A549 (cell line): Measurements from ENCODE around the gene CORO2B. TPM values are rescaled to one million over a fixed set of nuclear protein-coding genes. Genes with fewer than 3 reads are reported as not detected.

Experiments
- ATAC-seq, 2 experiments: fragments of 200-7000 bp in 1 of 2; fragments of >200 bp in 1 of 2; cut with Nextera tagmentation in 1 of 2; cut with Tn5 transposase in 1 of 2; 3 replicates each; pipeline versions ENCODE4 v1.8.0 to v1.9.1; 2018 to 2020; ENCODE audit warnings: mild to moderate bottlenecking in 1 of 2, moderate library complexity in 1 of 2
- CTCF ChIA-PET: fragments of 300-600 bp; sonication (Branson Sonifier 250); formaldehyde crosslinking; extraction: SDS; loops from one replicate; lab custom pipeline; 2021; ENCODE audit warnings: antibody characterized with exemption, inconsistent platforms; lab: Yijun Ruan, JAX
- POLR2A ChIA-PET: fragments of 350-600 bp; formaldehyde crosslinking; extraction: SDS; loops from one replicate; lab custom pipeline; 2021; ENCODE audit warnings: antibody characterized with exemption, inconsistent platforms; lab: Yijun Ruan, JAX
- DNase-seq, 2 experiments: peaks; one replicate each; pipeline versions ENCODE4 v3.0.0 to v3.0.0-alpha.2; 2011 to 2016; ENCODE audit warnings: low read depth in 1 of 2, low spot score in 1 of 2
- FAIRE-seq: peaks from 2 replicates; lab custom pipeline; 2011; peaks lifted over from hg19 to GRCh38; lab: Jason Lieb, UNC
- H3K27ac ChIP-seq, 2 experiments: fragments of >200 bp; sonication (Bioruptor Twin); formaldehyde crosslinking; 3 replicates each; pipeline ENCODE4 v1.5.1; 2016 to 2017
- H3K4me1 ChIP-seq: fragments of >200 bp; sonication (Bioruptor Twin); formaldehyde crosslinking; 3 replicates; pipeline ENCODE4 v1.6.1; 2016
- H3K4me2 ChIP-seq: fragments of >200 bp; sonication (Bioruptor Twin); formaldehyde crosslinking; 3 replicates; pipeline ENCODE4 v1.6.1; 2016
- H3K4me3 ChIP-seq: fragments of >200 bp; sonication (Bioruptor Twin); formaldehyde crosslinking; 3 replicates; pipeline ENCODE4 v1.5.1; 2016
- H3K9me3 ChIP-seq: fragments of >200 bp; sonication (Bioruptor Twin); formaldehyde crosslinking; 3 replicates; pipeline ENCODE4 v1.6.1; 2016
- CBX2 ChIP-seq: fragments of 200-600 bp; sonication (generic); IDR thresholded peaks from 2 replicates; pipeline ENCODE4 v1.6.1; 2016; ENCODE audit warnings: low read depth, mild to moderate bottlenecking, borderline replicate concordance
- CEBPB ChIP-seq, 2 experiments: fragments of >200 bp in 1 of 2; sonication (Bioruptor Twin) in 1 of 2; formaldehyde crosslinking in 1 of 2; IDR thresholded peaks; 2 replicates each; pipeline ENCODE4 v1.6.1; 2012 to 2016
- EHF ChIP-seq: fragments of 250-450 bp; sonication (Bioruptor Pico); IDR thresholded peaks from 2 replicates; pipeline ENCODE4 v1.5.0; 2020; ENCODE audit warnings: mild to moderate bottlenecking
- EHMT2 ChIP-seq: fragments of 200-600 bp; sonication (generic); IDR thresholded peaks from 2 replicates; pipeline ENCODE4 v1.6.1; 2016; ENCODE audit warnings: antibody characterized with exemption, low read depth, mild to moderate bottlenecking, moderate library complexity
- FOSB ChIP-seq: fragments of 250-450 bp; sonication (Bioruptor Pico); IDR thresholded peaks from 2 replicates; pipeline ENCODE4 v1.5.0; 2020; ENCODE audit warnings: mild to moderate bottlenecking, moderate library complexity
- FOSL2 ChIP-seq, 2 experiments: fragments of 450-650 bp in 1 of 2; fragments of >200 bp in 1 of 2; sonication (Bioruptor Twin) in 1 of 2; formaldehyde crosslinking; IDR thresholded peaks; 2 replicates each; pipeline versions ENCODE4 v1.5.0 to v1.6.1; 2016 to 2020; ENCODE audit warnings: mild to moderate bottlenecking in 1 of 2, moderate library complexity in 1 of 2
- GATA3 ChIP-seq: IDR thresholded peaks from 2 replicates; pipeline ENCODE4 v1.6.1; 2012; ENCODE audit warnings: borderline replicate concordance
- HDAC2 ChIP-seq: fragments of 200-600 bp; sonication (generic); IDR thresholded peaks from 2 replicates; pipeline ENCODE4 v1.6.1; 2016
- JUN ChIP-seq, 2 experiments: fragments of >200 bp; sonication (Bioruptor Twin); formaldehyde crosslinking; IDR thresholded peaks; 2 replicates in 1 of 2; 3 replicates in 1 of 2; pipeline ENCODE4 v1.6.1; 2016 to 2017
- KDM1A ChIP-seq: fragments of 200-600 bp; sonication (generic); IDR thresholded peaks from 2 replicates; pipeline ENCODE4 v1.6.1; 2016; ENCODE audit warnings: low read depth, mild to moderate bottlenecking
- KDM5A ChIP-seq: fragments of 200-600 bp; sonication (generic); IDR thresholded peaks from 2 replicates; pipeline ENCODE4 v1.6.1; 2016; ENCODE audit warnings: antibody characterized with exemption, mild to moderate bottlenecking
- RAD21 ChIP-seq, 2 experiments: fragments of >200 bp in 1 of 2; sonication (Bioruptor Twin) in 1 of 2; formaldehyde crosslinking in 1 of 2; IDR thresholded peaks in 1 of 2; conservative IDR thresholded peaks in 1 of 2; 2 replicates in 1 of 2; 3 replicates in 1 of 2; pipeline ENCODE4 v1.6.1; 2012 to 2018; ENCODE audit warnings: inconsistent platforms in 1 of 2
- SREBF2 ChIP-seq: fragments of 450-650 bp; IDR thresholded peaks from 2 replicates; pipeline ENCODE4 v1.6.1; 2014; ENCODE audit warnings: mild to moderate bottlenecking, moderate library complexity
- ZC3H11A ChIP-seq: fragments of 450-650 bp; IDR thresholded peaks from 2 replicates; pipeline ENCODE4 v1.6.1; 2014; ENCODE audit warnings: antibody characterized with exemption, mild to moderate bottlenecking
- ZSCAN20 ChIP-seq: fragments of 250-450 bp; sonication (Bioruptor Pico); IDR thresholded peaks from 2 replicates; pipeline ENCODE4 v1.8.0; 2022; ENCODE audit warnings: mild to moderate bottlenecking, moderate library complexity
- WGBS: methylation state at CpG from one replicate; pipeline ENCODE4 v1.1.6; 2017; ENCODE audit errors: missing lambda C conversion rate; 5-methylcytosine and 5-hydroxymethylcytosine counted together
- polyA plus RNA-seq, 4 experiments: library from polyadenylated mRNA; depleted of rRNA in 3 of 4; stranded (reverse); fragments of >200 nt; fragmentation: RNase III in 1 of 4; extraction: RNeasy Plus Mini Kit Qiagen cat#74134 plus additional on column Dnase treatment in 1 of 4; gene quantifications; 2 replicates in 3 of 4; 3 replicates in 1 of 4; pipeline ENCODE4 v1.2.3, GENCODE V29; 2011 to 2017
- TF ChIP-seq, protein P1 (sequence below): fragments of >200 bp; sonication (Bioruptor Twin); formaldehyde crosslinking; IDR thresholded peaks from 3 replicates; pipeline ENCODE4 v1.5.1; 2016
- TF ChIP-seq, protein P2 (sequence below): fragments of 150-350 bp; IDR thresholded peaks from 2 replicates; pipeline ENCODE4 v1.6.1; 2014; ENCODE audit warnings: low read depth, mild to moderate bottlenecking, low read length
- TF ChIP-seq, protein P3 (sequence below): IDR thresholded peaks from 2 replicates; pipeline ENCODE4 v1.6.1; 2012
- TF ChIP-seq, protein P4 (sequence below): fragments of >200 bp; sonication (Bioruptor Twin); formaldehyde crosslinking; IDR thresholded peaks from 2 replicates; pipeline ENCODE4 v1.6.1; 2016
- TF ChIP-seq, protein P5 (sequence below): fragments of 200-600 bp; sonication (generic); IDR thresholded peaks from 2 replicates; pipeline ENCODE4 v1.6.1; 2016; ENCODE audit warnings: antibody characterized with exemption, mild to moderate bottlenecking, moderate library complexity
- TF ChIP-seq, protein P6 (sequence below): fragments of 250-450 bp; sonication (Bioruptor Pico); IDR thresholded peaks from 2 replicates; pipeline ENCODE4 v1.5.0; 2020; ENCODE audit warnings: low read depth, mild to moderate bottlenecking, moderate library complexity

The CORO2B gene
- polyA plus RNA-seq, 2 of the 4 experiments (the other 2 are of a cell fraction) = 2.0 to 2.3 TPM

DNA sequence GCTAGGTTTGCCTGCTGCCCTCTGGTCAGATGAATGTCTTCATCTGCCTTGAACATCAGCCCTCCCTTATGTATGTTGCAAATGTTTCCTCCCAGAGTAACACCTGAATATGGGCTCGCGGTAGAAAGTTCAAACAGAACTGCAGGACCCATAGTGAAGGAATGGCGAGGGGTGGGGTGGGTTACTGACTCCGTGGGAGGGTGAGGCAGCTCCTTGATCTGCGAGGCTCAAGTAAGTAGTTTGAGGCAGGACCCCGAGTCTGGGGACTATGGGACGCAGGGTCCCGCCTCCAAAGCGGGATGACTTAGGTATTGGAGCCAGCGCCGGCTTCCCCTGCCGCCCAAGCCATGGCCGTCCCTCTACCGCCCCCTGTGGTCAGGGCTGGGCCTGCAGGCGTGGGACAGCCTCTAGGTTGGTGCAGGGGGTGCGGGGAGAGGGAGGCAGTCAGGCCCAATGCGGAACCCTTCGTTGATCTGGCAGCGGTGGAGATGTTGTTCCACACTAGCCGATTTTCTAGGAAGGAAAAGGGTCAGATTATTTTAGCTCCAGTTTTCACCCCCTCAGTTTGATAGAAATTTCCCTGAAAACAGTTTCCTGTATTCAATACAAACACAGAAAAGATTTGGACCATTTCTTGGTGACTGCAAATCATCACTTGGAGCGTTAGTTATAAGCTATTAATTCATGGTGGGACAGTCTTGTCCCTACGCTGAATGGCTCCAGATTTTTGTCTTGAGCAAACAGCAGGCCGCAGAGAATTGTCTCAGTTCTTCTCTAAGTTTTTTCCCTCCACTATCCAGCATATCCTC lies 72.3 kb downstream of the CORO2B start (continued):
- TF ChIP-seq, protein P1, sequence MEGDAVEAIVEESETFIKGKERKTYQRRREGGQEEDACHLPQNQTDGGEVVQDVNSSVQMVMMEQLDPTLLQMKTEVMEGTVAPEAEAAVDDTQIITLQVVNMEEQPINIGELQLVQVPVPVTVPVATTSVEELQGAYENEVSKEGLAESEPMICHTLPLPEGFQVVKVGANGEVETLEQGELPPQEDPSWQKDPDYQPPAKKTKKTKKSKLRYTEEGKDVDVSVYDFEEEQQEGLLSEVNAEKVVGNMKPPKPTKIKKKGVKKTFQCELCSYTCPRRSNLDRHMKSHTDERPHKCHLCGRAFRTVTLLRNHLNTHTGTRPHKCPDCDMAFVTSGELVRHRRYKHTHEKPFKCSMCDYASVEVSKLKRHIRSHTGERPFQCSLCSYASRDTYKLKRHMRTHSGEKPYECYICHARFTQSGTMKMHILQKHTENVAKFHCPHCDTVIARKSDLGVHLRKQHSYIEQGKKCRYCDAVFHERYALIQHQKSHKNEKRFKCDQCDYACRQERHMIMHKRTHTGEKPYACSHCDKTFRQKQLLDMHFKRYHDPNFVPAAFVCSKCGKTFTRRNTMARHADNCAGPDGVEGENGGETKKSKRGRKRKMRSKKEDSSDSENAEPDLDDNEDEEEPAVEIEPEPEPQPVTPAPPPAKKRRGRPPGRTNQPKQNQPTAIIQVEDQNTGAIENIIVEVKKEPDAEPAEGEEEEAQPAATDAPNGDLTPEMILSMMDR = peak; percentile 86

DNA sequence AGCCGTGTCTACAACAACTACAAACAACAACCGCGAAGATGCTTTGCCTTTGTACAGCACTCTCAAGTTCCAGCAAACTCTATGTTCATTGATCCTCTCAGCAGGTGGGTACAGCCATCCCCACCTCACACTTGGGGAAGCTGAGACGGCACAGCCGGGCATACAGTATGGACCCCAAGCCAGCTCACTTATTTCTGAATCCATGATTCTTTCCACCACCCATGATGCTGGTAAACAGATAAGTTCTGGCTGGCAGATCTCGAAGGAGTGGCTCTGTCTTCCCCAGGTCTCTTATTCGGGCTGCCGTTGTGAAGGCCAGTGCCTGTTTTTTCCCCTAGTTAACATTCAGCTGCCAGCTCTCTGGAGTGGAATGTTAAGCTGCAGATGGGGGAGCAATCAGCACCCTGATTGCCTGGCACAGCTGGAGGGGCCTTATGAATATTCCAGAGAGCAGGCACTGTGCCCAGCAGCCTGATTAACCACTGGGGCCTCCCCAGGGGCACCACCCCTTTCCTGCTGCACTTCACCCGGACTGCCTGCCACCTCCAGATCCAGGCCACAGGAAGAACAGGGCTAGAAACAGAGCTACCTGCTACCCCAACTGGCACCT lies 73.2 kb downstream of the CORO2B start:
- no peak for TF ChIP-seq KDM5A
- TF ChIP-seq, protein P2, sequence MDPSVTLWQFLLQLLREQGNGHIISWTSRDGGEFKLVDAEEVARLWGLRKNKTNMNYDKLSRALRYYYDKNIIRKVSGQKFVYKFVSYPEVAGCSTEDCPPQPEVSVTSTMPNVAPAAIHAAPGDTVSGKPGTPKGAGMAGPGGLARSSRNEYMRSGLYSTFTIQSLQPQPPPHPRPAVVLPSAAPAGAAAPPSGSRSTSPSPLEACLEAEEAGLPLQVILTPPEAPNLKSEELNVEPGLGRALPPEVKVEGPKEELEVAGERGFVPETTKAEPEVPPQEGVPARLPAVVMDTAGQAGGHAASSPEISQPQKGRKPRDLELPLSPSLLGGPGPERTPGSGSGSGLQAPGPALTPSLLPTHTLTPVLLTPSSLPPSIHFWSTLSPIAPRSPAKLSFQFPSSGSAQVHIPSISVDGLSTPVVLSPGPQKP = no peak
- no peak for TF ChIP-seq ZC3H11A
- no peak for TF ChIP-seq FOSL2 (IDR thresholded peaks at IDR 0.05)
- no peak for TF ChIP-seq FOSL2 (CRISPR knock-in tag; IDR thresholded peaks at IDR 0.05)
- no peak for TF ChIP-seq CEBPB (IDR thresholded peaks at IDR 0.05)
- TF ChIP-seq JUN (IDR thresholded peaks at IDR 0.05) = no peak
- no peak for TF ChIP-seq EHMT2
- H3K4me2 ChIP-seq = no peak overlapping the region
- no peaks in the 10 kb centered on the region for H3K9me3 ChIP-seq
- no peak overlapping the region for H3K4me3 ChIP-seq
- no peaks in the 10 kb centered on the region for H3K4me1 ChIP-seq
- WGBS = 84% methylated on average over 8 of the region's 9 CpGs
- POLR2A ChIA-PET = no interaction called here
- ATAC-seq (no peak), DNase-seq (no peak), FAIRE-seq (no peak)
- CTCF ChIA-PET = interaction anchor here (0.7 to 6.5 kb wide), 40 partner anchors 10 to 399 kb away, joined by 3 to 205 read pairs (median 6); partner anchors contain the start of gene FEM1B
- no peak overlapping the region for H3K27ac ChIP-seq

DNA sequence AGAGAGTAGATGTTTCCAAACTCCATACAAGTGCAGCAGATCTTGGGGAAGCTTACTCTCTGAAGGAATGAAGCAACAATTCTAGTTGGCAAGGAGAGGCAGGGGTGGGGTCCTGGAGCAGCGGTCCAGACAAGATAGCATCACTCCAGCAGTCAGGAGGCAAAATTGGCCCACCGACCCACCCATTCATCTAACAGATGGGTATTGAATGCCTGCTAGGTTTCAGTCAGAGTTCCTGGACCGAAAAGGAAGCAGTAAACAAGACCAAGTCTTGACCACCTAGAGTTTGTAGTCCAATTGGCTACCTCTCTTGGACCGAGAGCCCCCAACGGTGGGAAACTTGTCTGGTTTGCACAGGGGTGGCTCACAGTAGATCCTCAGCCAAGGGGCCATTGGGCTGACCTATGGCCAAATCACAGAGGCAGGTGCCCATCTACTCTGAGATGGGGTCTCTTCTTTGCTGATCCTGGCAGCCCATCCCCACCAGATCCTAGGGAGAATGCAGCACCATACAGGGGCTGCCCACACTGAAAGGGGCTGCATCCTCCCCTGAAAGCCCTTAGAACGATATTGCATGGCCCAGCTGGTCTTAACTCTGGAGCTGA lies 74.3 kb downstream of the CORO2B start:
- POLR2A ChIA-PET = no interaction called here
- Histone ChIP-seq H3K9me3 (no peaks in the 10 kb centered on the region), H3K27ac (no peak overlapping the region), H3K4me2 (no peak overlapping the region), H3K4me3 (no peak overlapping the region), H3K4me1 (no peaks in the 10 kb centered on the region)
- WGBS = 68% methylated on average over 6 of the region's 6 CpGs
- ATAC-seq = no peak
- CTCF ChIA-PET = interaction anchor here (1.1 to 6.5 kb wide), 11 partner anchors 11 to 400 kb away, joined by 3 to 205 read pairs (median 23); no protein-coding TSS in a partner anchor
- no peak for TF ChIP-seq ZSCAN20
- TF ChIP-seq, protein P3, sequence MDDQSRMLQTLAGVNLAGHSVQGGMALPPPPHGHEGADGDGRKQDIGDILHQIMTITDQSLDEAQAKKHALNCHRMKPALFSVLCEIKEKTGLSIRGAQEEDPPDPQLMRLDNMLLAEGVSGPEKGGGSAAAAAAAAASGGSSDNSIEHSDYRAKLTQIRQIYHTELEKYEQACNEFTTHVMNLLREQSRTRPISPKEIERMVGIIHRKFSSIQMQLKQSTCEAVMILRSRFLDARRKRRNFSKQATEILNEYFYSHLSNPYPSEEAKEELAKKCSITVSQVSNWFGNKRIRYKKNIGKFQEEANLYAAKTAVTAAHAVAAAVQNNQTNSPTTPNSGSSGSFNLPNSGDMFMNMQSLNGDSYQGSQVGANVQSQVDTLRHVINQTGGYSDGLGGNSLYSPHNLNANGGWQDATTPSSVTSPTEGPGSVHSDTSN = no peak
- TF ChIP-seq HDAC2 = no peak
- no peak for TF ChIP-seq KDM1A
- TF ChIP-seq, protein P4, sequence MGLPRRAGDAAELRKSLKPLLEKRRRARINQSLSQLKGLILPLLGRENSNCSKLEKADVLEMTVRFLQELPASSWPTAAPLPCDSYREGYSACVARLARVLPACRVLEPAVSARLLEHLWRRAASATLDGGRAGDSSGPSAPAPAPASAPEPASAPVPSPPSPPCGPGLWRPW = no peak
- TF ChIP-seq, protein P5, sequence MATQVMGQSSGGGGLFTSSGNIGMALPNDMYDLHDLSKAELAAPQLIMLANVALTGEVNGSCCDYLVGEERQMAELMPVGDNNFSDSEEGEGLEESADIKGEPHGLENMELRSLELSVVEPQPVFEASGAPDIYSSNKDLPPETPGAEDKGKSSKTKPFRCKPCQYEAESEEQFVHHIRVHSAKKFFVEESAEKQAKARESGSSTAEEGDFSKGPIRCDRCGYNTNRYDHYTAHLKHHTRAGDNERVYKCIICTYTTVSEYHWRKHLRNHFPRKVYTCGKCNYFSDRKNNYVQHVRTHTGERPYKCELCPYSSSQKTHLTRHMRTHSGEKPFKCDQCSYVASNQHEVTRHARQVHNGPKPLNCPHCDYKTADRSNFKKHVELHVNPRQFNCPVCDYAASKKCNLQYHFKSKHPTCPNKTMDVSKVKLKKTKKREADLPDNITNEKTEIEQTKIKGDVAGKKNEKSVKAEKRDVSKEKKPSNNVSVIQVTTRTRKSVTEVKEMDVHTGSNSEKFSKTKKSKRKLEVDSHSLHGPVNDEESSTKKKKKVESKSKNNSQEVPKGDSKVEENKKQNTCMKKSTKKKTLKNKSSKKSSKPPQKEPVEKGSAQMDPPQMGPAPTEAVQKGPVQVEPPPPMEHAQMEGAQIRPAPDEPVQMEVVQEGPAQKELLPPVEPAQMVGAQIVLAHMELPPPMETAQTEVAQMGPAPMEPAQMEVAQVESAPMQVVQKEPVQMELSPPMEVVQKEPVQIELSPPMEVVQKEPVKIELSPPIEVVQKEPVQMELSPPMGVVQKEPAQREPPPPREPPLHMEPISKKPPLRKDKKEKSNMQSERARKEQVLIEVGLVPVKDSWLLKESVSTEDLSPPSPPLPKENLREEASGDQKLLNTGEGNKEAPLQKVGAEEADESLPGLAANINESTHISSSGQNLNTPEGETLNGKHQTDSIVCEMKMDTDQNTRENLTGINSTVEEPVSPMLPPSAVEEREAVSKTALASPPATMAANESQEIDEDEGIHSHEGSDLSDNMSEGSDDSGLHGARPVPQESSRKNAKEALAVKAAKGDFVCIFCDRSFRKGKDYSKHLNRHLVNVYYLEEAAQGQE = no peak
- TF ChIP-seq EHMT2 = no peak
- TF ChIP-seq, protein P6, sequence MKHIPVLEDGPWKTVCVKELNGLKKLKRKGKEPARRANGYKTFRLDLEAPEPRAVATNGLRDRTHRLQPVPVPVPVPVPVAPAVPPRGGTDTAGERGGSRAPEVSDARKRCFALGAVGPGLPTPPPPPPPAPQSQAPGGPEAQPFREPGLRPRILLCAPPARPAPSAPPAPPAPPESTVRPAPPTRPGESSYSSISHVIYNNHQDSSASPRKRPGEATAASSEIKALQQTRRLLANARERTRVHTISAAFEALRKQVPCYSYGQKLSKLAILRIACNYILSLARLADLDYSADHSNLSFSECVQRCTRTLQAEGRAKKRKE = no peak
- no peak for TF ChIP-seq SREBF2
- no peak for TF ChIP-seq CBX2
- TF ChIP-seq KDM5A = no peak
- TF ChIP-seq FOSL2 (IDR thresholded peaks at IDR 0.05) = no peak
- TF ChIP-seq FOSL2 (CRISPR knock-in tag; IDR thresholded peaks at IDR 0.05) = no peak
- TF ChIP-seq GATA3 = no peak
- TF ChIP-seq EHF = no peak
- TF ChIP-seq FOSB (CRISPR knock-in tag) = no peak
- TF ChIP-seq RAD21 (conservative IDR thresholded peaks at IDR 0.05 in 1 of 2, IDR thresholded peaks at IDR 0.05 in 1 of 2) = no peak
- no peak for DNase-seq
- no peak for FAIRE-seq
